ENCODE measurements around the gene TMPRSS3. TPM values are rescaled to one million over a fixed set of nuclear protein-coding genes. Genes with fewer than 3 reads are reported as not detected.

TMPRSS3 gene
- total RNA-seq, 1 donor from 2014 or later: not detected

- H4K20me1 ChIP-seq (ENCODE audit: low read depth): no peaks in the 10 kb centered on the region
- Mint-ChIP-seq H3K36me3 (no peaks in the 10 kb centered on the region), H3K27me3 (ENCODE audit: insufficient read depth, low read depth) (peaks cover 4% of the 10 kb centered on the region), H3K27ac (peak overlapping the region; percentile 50), H3K4me1 (peaks cover 16% of the 10 kb centered on the region), H3K9me3 (no peaks in the 10 kb centered on the region), H3K4me3 (no peak overlapping the region)
- H3K36me3 ChIP-seq: no peaks in the 10 kb centered on the region
- TF ChIP-seq EZH2phosphoT487 (IDR thresholded peaks at IDR 0.05) (no peak), EZH2 (IDR thresholded peaks at IDR 0.05) (no peak), CTCF (IDR thresholded peaks at IDR 0.05) (no peak)
- no peak overlapping the region for H3K4me3 ChIP-seq
- H3F3A ChIP-seq (ENCODE audit: low read depth): peaks cover 4% of the 10 kb centered on the region
- H3K9ac ChIP-seq: no peak overlapping the region
- no peaks in the 10 kb centered on the region for H3K79me2 ChIP-seq (ENCODE audit: low read depth)
- no peak overlapping the region for H3K27ac ChIP-seq
- no peak for DNase-seq (ENCODE audit: low spot score)
- H2AFZ ChIP-seq (replicated peaks): no peak overlapping the region
- H3K27me3 ChIP-seq: no peaks in the 10 kb centered on the region
- H3K4me2 ChIP-seq: no peak overlapping the region
- H3K4me1 ChIP-seq: no peaks in the 10 kb centered on the region
- H3K9me3 ChIP-seq (ENCODE audit: low read depth): no peaks in the 10 kb centered on the region
Observed at GRCh38 chr21:42414553-42414927, 18.7 kb upstream of the TMPRSS3 start.

GRCh38 chr21:42414066-42414465 lies 18.2 kb upstream of the TMPRSS3 start:
- Mint-ChIP-seq H3K4me1 (peaks cover 19% of the 10 kb centered on the region), H3K36me3 (no peaks in the 10 kb centered on the region), H3K27me3 (ENCODE audit: insufficient read depth, low read depth) (peaks cover 4% of the 10 kb centered on the region), H3K9me3 (no peaks in the 10 kb centered on the region), H3K4me3 (no peak overlapping the region), H3K27ac (peak overlapping the region; percentile 24)
- Histone ChIP-seq H3K36me3 (no peaks in the 10 kb centered on the region), H3K27ac (no peak overlapping the region), H3K4me2 (no peak overlapping the region), H2AFZ (replicated peaks) (no peak overlapping the region), H4K20me1 (ENCODE audit: low read depth) (no peaks in the 10 kb centered on the region), H3F3A (ENCODE audit: low read depth) (peaks cover 4% of the 10 kb centered on the region), H3K4me3 (no peak overlapping the region), H3K9me3 (ENCODE audit: low read depth) (no peaks in the 10 kb centered on the region), H3K4me1 (no peaks in the 10 kb centered on the region), H3K27me3 (no peaks in the 10 kb centered on the region), H3K79me2 (ENCODE audit: low read depth) (no peaks in the 10 kb centered on the region), H3K9ac (no peak overlapping the region)
- DNase-seq (ENCODE audit: low spot score): no peak
- TF ChIP-seq EZH2phosphoT487 (IDR thresholded peaks at IDR 0.05) (no peak), CTCF (IDR thresholded peaks at IDR 0.05) (no peak), EZH2 (IDR thresholded peaks at IDR 0.05) (no peak)

- Mint-ChIP-seq H3K27me3 (ENCODE audit: insufficient read depth, low read depth) (peaks cover 4% of the 10 kb centered on the region), H3K9me3 (no peaks in the 10 kb centered on the region), H3K4me1 (peaks cover 21% of the 10 kb centered on the region), H3K4me3 (no peak overlapping the region), H3K36me3 (no peaks in the 10 kb centered on the region), H3K27ac (peak overlapping the region; percentile 9)
- H4K20me1 ChIP-seq (ENCODE audit: low read depth): no peaks in the 10 kb centered on the region
- no peak overlapping the region for H3K27ac ChIP-seq
- no peaks in the 10 kb centered on the region for H3K36me3 ChIP-seq
- no peaks in the 10 kb centered on the region for H3K4me1 ChIP-seq
- H3K27me3 ChIP-seq: no peaks in the 10 kb centered on the region
- no peak overlapping the region for H3K9ac ChIP-seq
- H3F3A ChIP-seq (ENCODE audit: low read depth): peaks cover 4% of the 10 kb centered on the region
- no peak for DNase-seq (ENCODE audit: low spot score)
- TF ChIP-seq EZH2 (IDR thresholded peaks at IDR 0.05): no peak
- no peak for TF ChIP-seq EZH2phosphoT487 (IDR thresholded peaks at IDR 0.05)
- TF ChIP-seq CTCF (IDR thresholded peaks at IDR 0.05): no peak
- H3K9me3 ChIP-seq (ENCODE audit: low read depth): no peaks in the 10 kb centered on the region
- no peaks in the 10 kb centered on the region for H3K79me2 ChIP-seq (ENCODE audit: low read depth)
- H3K4me2 ChIP-seq: no peak overlapping the region
- H2AFZ ChIP-seq (replicated peaks): no peak overlapping the region
- H3K4me3 ChIP-seq: no peak overlapping the region
Observed at GRCh38 chr21:42413500-42413899, 17.6 kb upstream of the TMPRSS3 start.

Data from neural progenitor cell (in vitro differentiated cells).